Uterus (tissue), 2 donors: Measurements from ENCODE around the gene ABCC4.

Experiments
- CTCF ChIP-seq, 4 experiments: fragments of 200-600 bp in 2 of 4; fragments of 450-650 bp in 2 of 4; sonication (generic) in 2 of 4; IDR thresholded peaks; one replicate each; pipeline ENCODE4 v1.5.1; 2016 to 2019; ENCODE audit warnings: antibody characterized with exemption in 4 of 4, mild to moderate bottlenecking in 2 of 4, moderate library complexity in 1 of 4
- POLR2A ChIP-seq, 2 donors: fragments of 450-650 bp; IDR thresholded peaks; one replicate each; pipeline ENCODE4 v1.6.1; 2016; ENCODE audit warnings: antibody characterized with exemption in 2 of 2, mild to moderate bottlenecking in 1 of 2, moderate library complexity in 1 of 2

GRCh38 chr13:95300625-95301182 lies 547 bp downstream of the ABCC4 start:
- TF ChIP-seq CTCF (IDR thresholded peaks at IDR 0.05) (no peak), POLR2A (IDR thresholded peaks at IDR 0.05) (no peak)
